HG03095 (cell line): ENCODE measurements around the gene GFOD1.
"Not testable (repeated sequence)": the region's sequence is repeated elsewhere in the genome, so short reads cannot be mapped to it uniquely, and the experiment has no call there.

Experiments used
- ATAC-seq: cut with Tn5 transposase; IDR thresholded peaks from one replicate; pipeline ENCODE4 v1.9.1; 2021; ENCODE audit warnings: moderate library complexity; ENCODE audit not compliant: unreplicated experiment

The GFOD1 gene

DNA sequence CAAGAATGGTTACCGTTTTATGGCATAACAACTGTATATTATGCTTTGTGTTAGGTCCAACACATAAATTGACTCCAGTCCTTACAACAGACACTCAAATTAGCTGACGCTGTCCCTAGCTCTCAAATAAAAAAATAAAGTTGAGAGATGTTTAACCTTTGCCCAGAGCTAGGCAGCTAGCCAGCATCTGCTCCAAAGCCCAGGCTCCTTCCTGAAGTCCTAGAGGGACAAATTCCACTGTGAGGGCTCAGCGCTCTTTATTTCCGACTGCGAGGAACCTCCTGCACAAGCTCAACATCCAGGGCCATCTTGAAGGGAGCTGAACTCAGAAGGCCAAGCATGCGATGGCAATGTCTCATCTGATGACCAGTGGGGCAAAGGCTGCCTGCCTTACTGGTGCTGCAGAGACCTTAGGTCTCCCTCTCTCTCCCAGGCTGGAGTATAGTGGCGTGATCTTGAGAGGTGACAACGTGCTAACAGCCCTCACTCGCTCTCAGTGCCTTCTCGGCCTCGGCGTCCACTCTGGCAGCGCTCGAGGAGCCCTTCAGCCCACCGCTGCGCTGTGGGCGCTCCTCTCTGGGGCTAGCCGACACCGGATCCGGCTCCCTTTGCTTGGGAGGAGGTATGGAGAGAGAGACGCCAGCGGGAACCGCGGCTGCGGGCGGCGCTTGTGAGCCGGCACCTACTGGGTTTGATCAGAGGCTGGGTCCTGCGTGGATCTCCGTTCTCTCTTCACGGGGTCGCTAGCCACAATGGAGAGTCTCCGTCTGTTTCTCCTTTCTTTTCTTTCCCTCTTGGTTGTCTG is 24.7 kb upstream of the GFOD1 start:
- ATAC-seq: no peak

DNA sequence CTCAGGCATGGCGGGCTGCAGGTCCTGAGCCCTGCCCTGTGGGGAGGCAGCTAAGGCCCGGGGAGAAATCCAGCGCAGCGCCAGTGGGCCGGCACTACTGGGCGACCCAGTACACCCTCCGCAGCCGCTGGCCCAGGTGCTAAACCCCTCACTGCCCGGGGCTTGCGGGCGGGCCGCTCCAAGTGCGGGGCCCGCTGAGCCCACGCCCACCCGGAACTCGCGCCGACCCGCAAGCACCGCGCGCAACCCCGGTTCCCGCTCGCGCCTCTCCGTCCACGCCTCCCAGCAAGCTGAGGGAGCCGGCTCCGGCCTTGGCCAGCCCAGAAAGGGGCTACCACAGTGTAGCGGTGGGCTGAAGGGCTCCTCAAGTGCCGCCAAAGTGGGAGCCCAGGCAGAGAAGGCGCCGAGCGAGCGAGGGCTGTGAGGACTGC is 23.8 kb upstream of the GFOD1 start:
- not testable (repeated sequence) for ATAC-seq

DNA sequence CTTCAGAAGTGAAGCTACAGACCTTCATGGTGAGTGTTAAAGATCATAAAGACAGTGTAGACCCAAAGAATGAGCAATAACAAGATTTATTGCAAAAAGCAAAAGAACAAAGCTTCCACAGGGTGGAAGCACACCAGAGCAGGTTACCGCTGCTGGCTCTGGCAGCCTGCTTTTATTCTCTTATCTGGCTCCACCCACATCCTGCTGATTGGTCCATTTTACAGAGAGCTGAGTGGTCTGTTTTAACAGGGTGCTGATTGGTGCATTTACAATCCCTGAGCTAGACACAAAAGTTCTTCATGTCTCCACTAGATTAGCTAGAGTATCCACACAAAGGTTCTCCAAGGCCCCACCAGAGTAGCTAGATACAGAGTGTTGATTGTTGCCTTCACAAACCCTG is 23.0 kb upstream of the GFOD1 start:
- ATAC-seq: not testable (repeated sequence)

DNA sequence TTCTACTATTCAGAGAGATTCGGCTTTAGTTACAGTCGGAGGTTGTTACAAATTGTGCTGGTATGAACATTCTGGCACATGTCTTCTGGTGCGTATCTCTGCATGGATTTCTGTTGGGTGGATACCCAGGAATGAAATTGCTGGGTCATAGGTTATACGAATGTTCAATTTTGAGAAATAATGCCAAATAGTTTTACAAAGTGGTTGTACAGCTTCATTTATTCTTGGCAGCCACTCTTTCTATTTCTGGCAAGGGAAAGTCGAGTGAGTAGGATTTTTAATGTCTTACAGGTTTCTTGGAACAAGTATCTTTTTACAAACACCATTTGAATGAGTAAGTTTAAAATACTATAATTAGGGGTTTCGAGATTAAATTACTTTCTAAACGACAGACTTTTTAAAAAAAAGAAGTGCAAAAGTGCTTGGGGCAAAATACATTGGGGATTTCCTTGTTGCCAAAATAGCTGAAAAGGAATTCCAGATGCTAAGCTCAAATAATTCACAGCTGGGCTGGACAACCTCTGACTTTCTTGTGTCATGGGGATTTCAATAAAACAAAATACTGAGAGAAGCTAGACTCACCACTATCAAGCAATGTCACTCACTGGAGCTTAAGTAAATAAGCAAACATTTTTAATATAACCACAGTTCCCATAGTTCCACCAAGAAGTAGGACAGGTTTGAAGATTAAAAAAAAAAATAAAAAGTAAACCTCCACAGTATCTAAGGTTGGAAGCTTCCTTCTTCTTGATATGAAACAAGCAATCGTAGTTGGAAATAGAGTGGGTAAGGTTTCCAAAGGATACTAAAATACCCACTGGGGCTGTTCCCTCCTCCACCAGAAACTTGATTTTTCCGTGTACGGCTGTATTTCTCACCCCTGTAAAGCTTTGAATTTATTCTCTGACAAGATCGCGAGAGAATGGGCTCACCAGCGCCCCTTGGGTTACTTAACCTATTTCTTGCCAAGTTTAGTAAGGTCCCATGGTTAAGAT is 21.6 kb upstream of the GFOD1 start:
- no peak for ATAC-seq

DNA sequence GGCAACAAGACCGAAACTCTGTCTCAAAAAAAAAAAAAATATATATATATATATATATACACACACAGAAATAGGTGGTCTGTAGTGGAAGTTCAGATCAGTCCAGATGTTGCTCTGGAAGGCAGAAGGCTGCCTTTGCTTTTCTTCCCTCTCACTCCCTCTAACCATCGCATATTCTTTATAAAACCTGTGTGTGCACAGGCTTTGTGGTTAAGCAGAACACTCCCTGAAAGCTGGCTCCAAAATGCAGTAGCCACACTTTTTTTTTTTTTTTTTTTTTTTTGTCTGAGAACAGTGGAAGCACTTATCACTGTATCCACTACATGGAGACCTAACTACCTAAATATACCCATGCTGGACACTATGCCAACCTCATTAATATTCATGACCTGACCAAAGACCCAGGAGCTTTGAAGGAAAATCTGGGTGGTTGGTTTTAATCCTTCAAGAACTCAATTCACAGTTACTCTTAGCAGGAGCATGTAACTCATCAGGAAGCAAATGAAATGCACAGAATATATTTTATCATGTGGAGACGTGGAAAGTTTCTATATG is 20.0 kb upstream of the GFOD1 start:
- ATAC-seq: no peak

DNA sequence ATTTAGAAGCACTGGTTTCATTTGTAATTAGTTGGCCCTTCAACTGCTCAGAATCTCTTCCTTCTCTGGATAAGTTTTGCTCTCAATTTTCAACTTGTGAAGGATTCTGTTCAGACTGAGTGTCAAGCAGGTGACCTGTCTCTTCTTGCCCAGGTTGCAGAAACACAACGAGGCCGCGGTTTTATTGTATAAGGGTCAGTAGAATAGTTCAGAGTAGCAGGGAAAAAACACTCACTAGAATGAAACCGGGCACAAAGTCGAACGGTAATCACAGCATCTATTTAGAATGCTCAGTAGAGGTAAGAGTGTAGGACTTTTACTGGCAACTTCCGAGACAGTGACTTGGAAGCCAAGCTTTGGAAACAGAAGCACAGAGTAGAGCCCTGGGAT is 17.9 kb upstream of the GFOD1 start:
- no peak for ATAC-seq

DNA sequence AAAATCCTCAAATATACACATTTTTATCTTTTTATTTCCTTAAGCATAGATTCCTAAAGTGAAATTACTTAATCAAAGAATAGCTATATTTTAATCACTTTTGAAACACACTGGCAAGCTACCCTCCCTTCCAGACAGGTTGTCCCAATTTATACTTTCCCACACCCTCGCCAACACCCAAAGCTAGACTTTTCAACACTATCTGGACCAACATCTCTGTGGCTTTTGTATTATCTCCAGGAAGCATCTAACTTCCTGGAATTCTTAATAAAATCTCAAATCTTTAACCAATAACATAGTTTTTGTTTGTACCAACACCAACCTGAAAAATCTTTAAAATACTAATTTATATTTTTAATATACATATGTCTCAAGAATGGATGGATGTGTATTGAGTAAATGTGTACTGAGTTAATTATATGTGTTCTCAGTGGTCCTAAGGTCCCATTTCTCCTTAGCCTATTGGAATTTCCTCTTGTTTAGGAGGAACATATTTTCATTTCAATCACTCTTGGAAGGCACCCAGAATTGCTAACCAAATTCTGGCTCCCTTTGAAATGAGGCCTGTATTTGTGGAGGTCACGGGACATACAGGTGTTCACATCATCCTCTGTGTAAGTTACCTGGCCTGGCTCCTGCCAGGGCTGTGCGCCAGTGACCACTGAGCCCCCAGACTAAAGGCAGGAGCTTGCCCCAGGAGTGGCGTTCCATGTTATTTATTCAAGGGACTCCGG is 17.4 kb upstream of the GFOD1 start:
- ATAC-seq: no peak

DNA sequence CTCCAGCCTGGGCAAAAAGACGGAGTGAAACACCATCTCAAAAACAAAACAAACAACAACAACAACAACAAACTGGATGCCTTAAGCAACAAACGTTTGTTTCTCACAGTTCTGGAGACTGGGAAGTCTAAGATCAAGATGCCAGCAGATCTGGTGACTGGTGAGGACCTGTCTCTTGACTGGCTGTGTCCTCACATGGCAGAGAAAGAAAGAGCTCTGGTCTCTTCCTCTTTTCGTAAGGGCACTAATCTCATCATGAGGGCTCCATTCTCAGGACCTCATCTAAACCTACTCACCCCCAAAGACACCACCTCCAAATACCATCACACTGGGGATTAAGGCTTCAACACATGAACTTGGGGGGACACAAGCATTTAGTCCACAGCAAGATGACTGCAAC is 13.5 kb upstream of the GFOD1 start:
- no peak for ATAC-seq

DNA sequence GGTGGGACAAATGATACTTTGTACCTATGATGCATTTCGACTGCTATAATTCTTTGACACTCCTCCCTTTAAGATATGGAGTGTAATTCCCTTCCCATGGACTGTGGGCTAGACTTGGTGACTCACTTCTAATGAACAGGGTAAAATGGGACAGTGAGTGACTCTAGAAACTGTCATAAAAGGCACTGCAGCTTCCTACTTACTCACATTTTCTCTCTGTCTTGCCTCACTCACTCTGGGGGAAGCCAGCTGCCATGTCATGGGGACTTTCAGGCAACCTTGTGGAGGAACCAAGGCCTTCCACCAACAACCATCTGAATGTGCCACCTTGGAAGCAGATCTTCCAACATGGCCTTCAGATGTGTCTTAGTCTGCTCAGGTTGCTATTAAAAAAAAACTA is 12.9 kb upstream of the GFOD1 start:
- ATAC-seq: no peak

DNA sequence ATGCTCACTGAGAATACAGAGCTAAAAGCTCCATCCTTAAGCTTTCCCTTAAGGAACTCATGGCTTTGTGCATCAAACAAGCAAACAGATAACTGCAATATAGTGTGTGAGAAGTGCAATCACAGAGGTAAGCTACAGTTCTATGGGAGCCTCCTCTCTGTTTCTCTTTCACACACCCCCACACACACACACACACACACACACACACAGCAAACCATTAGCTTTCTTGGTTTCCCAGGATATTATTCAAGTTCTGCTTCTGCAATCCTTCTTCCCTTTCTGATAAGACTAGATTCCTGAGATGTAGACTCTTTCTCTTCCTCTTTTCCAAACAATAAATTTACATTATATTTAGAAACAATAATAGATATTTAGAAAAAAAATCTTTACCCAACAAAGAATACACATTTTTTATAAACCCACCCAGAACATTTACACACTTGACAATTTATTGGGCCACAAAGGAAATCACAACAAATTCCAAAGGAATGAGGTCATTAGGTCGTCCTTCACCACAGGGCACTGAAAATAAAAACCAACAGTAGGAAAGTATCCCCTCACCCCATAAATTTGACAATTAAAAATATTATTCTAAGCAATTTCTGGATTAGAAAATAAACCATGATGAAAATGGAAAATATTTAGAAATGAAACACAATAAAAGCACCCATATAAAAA is 9.3 kb upstream of the GFOD1 start:
- no peak for ATAC-seq

DNA sequence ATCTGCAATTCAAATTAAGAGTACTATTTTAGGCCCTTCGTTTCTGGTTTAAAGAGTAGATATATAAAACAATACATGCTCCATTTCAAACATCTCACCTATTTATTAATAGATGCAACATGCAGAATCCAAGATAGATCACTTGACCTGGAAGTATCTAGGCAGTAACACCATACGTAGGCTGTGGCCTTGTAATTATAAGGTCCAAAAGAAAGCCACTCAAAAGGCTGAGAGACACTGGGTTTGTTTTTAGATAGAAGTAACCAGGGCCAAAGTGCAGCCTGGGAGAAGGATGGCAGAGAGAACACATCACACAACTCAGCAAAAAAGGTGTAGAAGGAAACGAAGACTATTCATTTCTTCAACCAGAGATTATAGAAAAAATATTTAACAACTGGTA is 8.4 kb upstream of the GFOD1 start:
- ATAC-seq: no peak

DNA sequence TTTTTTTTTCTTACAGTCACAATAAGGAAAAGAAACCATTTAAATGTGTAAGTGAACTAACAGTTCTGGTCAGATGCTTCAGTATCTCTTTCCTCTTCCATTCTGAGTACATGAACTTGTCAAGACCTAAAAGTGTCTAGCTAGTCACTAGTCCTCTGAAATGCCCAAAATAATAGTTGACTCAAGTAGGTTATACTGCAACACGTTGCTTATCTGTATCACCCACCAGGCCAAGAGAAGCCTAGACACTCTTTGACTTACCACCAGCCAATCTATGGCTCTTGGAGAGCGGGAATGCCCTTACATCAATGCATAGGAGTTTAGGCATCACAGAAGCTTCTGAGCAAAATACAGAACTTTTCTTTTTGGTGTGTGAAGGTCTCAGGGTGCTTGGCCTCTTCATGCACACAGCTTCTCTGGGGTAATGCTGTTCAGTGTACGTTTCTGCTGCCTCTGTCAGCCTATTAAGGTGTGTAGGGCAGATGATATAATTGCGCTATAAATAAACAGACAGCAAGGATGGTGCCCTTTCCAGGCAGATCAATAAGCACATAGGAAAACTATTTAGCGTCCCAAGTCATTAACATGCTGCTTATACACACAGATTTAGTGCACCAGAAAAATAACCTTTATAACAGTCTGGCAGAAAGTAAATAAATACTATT is 7.8 kb upstream of the GFOD1 start:
- no peak for ATAC-seq

DNA sequence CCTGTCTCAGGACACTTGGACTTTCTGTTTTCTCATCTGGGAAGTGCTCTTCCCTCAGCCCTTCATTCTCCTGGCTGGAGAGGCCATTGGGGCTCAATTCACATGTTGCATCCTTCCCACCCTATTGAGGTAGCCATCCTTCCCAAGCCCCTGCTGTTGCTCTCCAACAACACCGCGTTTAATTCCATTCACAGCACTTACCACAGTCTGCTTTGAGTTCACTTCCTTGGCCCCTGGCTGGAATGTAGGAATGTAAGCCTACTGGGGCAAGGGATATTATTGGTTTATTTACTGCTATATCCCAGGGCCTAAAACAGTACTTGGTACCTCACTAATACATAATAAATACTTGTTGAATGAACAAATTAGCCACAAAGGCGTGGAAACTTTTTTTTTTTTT is 6.7 kb upstream of the GFOD1 start:
- no peak for ATAC-seq

DNA sequence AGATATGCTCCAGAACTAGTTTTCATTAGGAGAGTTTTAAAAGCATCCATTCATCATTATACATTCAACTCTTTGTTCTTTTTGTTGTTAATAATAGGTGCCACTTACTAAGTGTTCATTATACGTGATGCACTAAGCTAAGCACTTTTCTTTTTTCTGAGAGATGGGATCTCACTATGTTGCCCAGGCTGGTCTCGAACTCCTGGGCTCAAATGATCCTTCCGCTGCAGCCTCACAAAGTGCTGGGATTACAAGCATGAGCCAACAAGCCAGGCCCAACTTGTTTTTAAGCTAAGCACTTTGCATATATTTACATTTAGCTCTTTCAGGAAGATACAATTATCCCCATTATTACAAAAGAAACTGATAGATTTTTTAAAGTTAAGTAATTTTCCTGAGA is 5.7 kb upstream of the GFOD1 start:
- no peak for ATAC-seq

DNA sequence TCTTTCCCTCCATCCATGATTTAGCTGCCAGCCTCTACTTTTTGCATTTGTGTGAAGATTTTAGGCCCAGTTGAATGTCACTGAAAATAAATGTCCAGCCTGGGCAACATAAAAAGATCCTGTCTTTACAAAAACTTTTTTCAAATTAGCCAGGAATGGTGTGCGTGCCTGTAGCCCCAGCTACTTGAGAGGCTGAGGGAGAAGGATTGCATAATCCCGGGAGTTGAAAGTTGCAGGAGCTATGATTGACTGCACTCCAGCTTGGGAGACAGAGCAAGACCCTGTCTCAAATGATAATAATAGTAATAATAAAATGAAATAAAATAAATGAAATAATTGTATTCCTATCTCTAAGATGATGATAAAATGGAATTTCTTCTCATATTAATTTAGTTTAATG is 5.0 kb upstream of the GFOD1 start:
- ATAC-seq: no peak

DNA sequence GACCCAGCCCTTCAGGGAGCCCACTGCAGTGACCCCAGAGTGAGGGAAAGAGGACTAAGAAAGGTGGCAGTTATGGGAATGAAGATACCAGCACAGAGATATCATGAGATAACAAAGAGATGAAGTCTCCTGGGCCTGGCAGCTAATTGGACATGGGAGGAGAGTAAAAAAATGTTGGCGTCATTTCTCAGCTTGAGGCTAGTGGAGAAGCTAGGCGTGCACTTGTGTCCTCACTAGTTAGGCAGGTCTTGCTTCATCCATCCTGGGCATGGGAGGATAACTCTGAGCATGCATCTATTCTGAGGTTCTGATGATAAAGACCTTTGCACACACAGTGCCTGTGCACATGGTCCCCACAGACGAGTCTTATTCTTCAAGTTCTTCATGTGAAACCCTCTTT is 4.1 kb upstream of the GFOD1 start:
- no peak for ATAC-seq

DNA sequence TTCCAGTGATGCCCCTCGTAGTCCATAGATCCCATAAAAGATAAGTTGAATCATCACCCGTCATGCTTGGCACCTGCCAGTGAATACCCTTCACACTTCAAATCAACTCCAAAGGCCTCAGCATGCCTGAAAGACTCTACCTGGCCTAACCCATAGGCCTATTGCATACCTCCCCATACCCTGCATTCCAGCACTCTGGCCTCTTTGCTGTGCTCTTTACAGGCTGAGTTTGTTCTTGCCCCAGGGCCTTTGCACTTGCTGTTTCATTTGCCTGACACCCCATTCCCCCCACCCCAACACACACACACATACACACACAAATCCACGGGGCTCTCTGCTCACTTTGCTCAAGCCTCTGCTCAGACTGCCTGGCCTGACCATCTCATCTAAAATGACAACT is 3.0 kb upstream of the GFOD1 start:
- no peak for ATAC-seq

DNA sequence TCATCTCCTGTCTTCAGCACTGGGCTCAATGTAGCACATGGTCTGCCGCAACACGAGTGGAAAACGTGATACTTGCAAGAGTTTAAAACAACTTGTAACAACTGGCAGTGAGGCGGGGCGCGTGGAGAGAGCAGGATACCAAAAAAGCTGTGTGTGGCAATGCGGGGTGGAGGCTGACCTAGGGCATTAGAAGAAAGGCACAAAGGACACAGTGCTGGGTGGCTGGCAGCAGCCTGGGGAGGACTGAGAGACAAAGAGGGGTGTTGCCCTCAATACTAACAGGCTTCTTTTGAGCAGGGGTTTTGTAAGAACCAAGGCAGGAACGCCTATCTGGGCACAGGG is 1.5 kb upstream of the GFOD1 start:
- ATAC-seq: no peak

DNA sequence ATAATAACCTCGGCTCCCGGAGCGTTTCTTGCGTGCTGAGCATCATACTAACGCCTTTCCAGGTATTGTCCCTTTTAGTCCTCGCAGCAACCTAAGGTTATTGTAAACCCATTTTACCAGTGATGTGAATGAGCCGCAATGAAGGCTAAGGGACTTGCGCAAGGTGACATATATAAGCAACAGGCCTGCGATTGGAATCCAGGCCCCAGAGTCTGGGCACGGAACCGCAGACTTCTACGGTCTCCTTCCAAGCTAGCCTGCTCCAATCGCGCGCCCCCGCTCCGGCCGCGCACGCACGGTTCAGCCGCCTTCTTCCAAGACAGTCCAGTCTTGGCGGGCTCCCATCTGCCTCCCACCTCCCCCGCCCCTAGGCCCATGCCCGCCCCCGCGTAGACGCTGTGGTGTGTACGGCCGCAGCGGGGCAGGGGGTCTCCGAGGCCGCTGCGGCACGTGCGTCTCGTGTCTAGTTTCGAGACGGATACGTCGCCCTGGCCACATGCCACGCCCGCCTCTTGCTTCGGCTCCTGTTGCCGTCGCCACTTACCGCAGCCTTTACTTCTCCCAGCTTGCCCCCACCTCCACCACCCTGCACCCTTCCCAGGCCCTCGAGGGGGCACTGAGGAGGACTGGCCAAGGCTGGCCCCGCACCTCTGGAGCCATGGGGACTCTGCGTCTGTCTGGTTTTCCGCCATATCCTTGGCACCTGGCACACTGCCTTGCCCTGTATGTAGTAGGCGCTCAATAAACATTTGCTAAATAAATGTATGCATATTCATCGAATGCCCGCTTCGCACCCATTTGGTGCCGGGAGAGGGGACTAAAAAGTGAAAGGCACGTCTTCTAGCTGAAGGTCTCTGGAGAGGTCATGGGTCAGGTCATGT is 855 bp upstream of the GFOD1 start:
- ATAC-seq: no peak
